A549 (cell line): ENCODE measurements around the gene CACNA1I. TPM values are rescaled to one million over a fixed set of nuclear protein-coding genes. Genes with fewer than 3 reads are reported as not detected.

ENCODE experiments used
- ATAC-seq, 2 experiments: fragments of 200-7000 bp in 1 of 2; fragments of >200 bp in 1 of 2; cut with Nextera tagmentation in 1 of 2; cut with Tn5 transposase in 1 of 2; 3 replicates each; pipeline versions ENCODE4 v1.8.0 to v1.9.1; 2018 to 2020; ENCODE audit warnings: mild to moderate bottlenecking in 1 of 2, moderate library complexity in 1 of 2
- CTCF ChIA-PET: fragments of 300-600 bp; sonication (Branson Sonifier 250); formaldehyde crosslinking; extraction: SDS; loops from one replicate; lab custom pipeline; 2021; ENCODE audit warnings: antibody characterized with exemption, inconsistent platforms; lab: Yijun Ruan, JAX
- POLR2A ChIA-PET: fragments of 350-600 bp; formaldehyde crosslinking; extraction: SDS; loops from one replicate; lab custom pipeline; 2021; ENCODE audit warnings: antibody characterized with exemption, inconsistent platforms; lab: Yijun Ruan, JAX
- DNase-seq, 2 experiments: peaks; one replicate each; pipeline versions ENCODE4 v3.0.0 to v3.0.0-alpha.2; 2011 to 2016; ENCODE audit warnings: low read depth in 1 of 2, low spot score in 1 of 2
- FAIRE-seq: peaks from 2 replicates; lab custom pipeline; 2011; peaks lifted over from hg19 to GRCh38; lab: Jason Lieb, UNC
- H3K27ac ChIP-seq, 2 experiments: fragments of >200 bp; sonication (Bioruptor Twin); formaldehyde crosslinking; 3 replicates each; pipeline ENCODE4 v1.5.1; 2016 to 2017
- H3K4me1 ChIP-seq: fragments of >200 bp; sonication (Bioruptor Twin); formaldehyde crosslinking; 3 replicates; pipeline ENCODE4 v1.6.1; 2016
- H3K4me2 ChIP-seq: fragments of >200 bp; sonication (Bioruptor Twin); formaldehyde crosslinking; 3 replicates; pipeline ENCODE4 v1.6.1; 2016
- H3K4me3 ChIP-seq: fragments of >200 bp; sonication (Bioruptor Twin); formaldehyde crosslinking; 3 replicates; pipeline ENCODE4 v1.5.1; 2016
- H3K9me3 ChIP-seq: fragments of >200 bp; sonication (Bioruptor Twin); formaldehyde crosslinking; 3 replicates; pipeline ENCODE4 v1.6.1; 2016
- BCL3 ChIP-seq: fragments of >200 bp; sonication (Bioruptor Twin); formaldehyde crosslinking; IDR thresholded peaks from 3 replicates; pipeline ENCODE4 v1.6.1; 2016
- CBX8 ChIP-seq: fragments of 200-600 bp; sonication (generic); IDR thresholded peaks from 2 replicates; pipeline ENCODE4 v1.6.1; 2016
- CHD2 ChIP-seq: fragments of 150-350 bp; IDR thresholded peaks from 2 replicates; pipeline ENCODE4 v1.6.1; 2014; ENCODE audit warnings: low read length; ENCODE audit not compliant: partially characterized antibody
- CTCF ChIP-seq: fragments of >200 bp; sonication (Bioruptor Twin); formaldehyde crosslinking; IDR thresholded peaks from 3 replicates; pipeline ENCODE4 v1.5.1; 2016
- ELK1 ChIP-seq: fragments of 150-350 bp; IDR thresholded peaks from 2 replicates; pipeline ENCODE4 v1.6.1; 2014; ENCODE audit warnings: low read depth, mild to moderate bottlenecking, low read length
- FOSL2 ChIP-seq, 2 experiments: fragments of 450-650 bp in 1 of 2; fragments of >200 bp in 1 of 2; sonication (Bioruptor Twin) in 1 of 2; formaldehyde crosslinking; IDR thresholded peaks; 2 replicates each; pipeline versions ENCODE4 v1.5.0 to v1.6.1; 2016 to 2020; ENCODE audit warnings: mild to moderate bottlenecking in 1 of 2, moderate library complexity in 1 of 2
- FOXS1 ChIP-seq: fragments of 250-450 bp; sonication (Bioruptor Pico); IDR thresholded peaks from 2 replicates; pipeline ENCODE4 v1.5.0; 2020; ENCODE audit warnings: mild to moderate bottlenecking, moderate library complexity
- HEYL ChIP-seq: fragments of 250-450 bp; sonication (Bioruptor Pico); IDR thresholded peaks from 2 replicates; pipeline ENCODE4 v1.8.0; 2021; ENCODE audit warnings: mild to moderate bottlenecking, moderate library complexity
- HMGXB4 ChIP-seq: fragments of 250-450 bp; sonication (Bioruptor Pico); IDR thresholded peaks from 2 replicates; pipeline ENCODE4 v1.5.0; 2021; ENCODE audit warnings: mild to moderate bottlenecking, moderate library complexity, borderline replicate concordance
- JUNB ChIP-seq: fragments of >200 bp; sonication (Bioruptor Twin); formaldehyde crosslinking; IDR thresholded peaks from 2 replicates; pipeline ENCODE4 v1.6.1; 2016
- KDM1A ChIP-seq: fragments of 200-600 bp; sonication (generic); IDR thresholded peaks from 2 replicates; pipeline ENCODE4 v1.6.1; 2016; ENCODE audit warnings: low read depth, mild to moderate bottlenecking
- MAX ChIP-seq: IDR thresholded peaks from 2 replicates; pipeline ENCODE4 v1.6.1; 2012
- NR3C1 ChIP-seq: fragments of >200 bp; sonication (Bioruptor Twin); formaldehyde crosslinking; IDR thresholded peaks from 3 replicates; pipeline ENCODE4 v1.6.1; 2017
- POLR2A ChIP-seq: IDR thresholded peaks from 2 replicates; pipeline ENCODE4 v1.6.1; 2012; ENCODE audit warnings: mild to moderate bottlenecking, low read length
- RAD21 ChIP-seq, 2 experiments: fragments of >200 bp in 1 of 2; sonication (Bioruptor Twin) in 1 of 2; formaldehyde crosslinking in 1 of 2; IDR thresholded peaks in 1 of 2; conservative IDR thresholded peaks in 1 of 2; 2 replicates in 1 of 2; 3 replicates in 1 of 2; pipeline ENCODE4 v1.6.1; 2012 to 2018; ENCODE audit warnings: inconsistent platforms in 1 of 2
- RNF2 ChIP-seq: fragments of 200-600 bp; sonication (generic); IDR thresholded peaks from 2 replicates; pipeline ENCODE4 v1.6.1; 2016; ENCODE audit warnings: low read depth, mild to moderate bottlenecking, antibody characterized with exemption, moderate library complexity, borderline replicate concordance
- SMC3 ChIP-seq: fragments of >200 bp; sonication (Bioruptor Twin); formaldehyde crosslinking; IDR thresholded peaks from 3 replicates; pipeline ENCODE4 v1.6.1; 2018; ENCODE audit warnings: inconsistent platforms
- TP53 ChIP-seq: fragments of 250-450 bp; sonication (Bioruptor Pico); IDR thresholded peaks from 2 replicates; pipeline ENCODE4 v1.5.0; 2021; ENCODE audit warnings: mild to moderate bottlenecking, moderate library complexity
- ZFP36 ChIP-seq: fragments of 450-650 bp; IDR thresholded peaks from 2 replicates; pipeline ENCODE4 v1.6.1; 2014; ENCODE audit warnings: borderline replicate concordance; ENCODE audit not compliant: partially characterized antibody
- ZNF302 ChIP-seq: fragments of 250-450 bp; sonication (Bioruptor Pico); IDR thresholded peaks from 2 replicates; pipeline ENCODE4 v1.9.0; 2021; ENCODE audit warnings: inconsistent platforms, mild to moderate bottlenecking, moderate library complexity
- ZSCAN20 ChIP-seq: fragments of 250-450 bp; sonication (Bioruptor Pico); IDR thresholded peaks from 2 replicates; pipeline ENCODE4 v1.8.0; 2022; ENCODE audit warnings: mild to moderate bottlenecking, moderate library complexity
- WGBS: methylation state at CpG from one replicate; pipeline ENCODE4 v1.1.6; 2017; ENCODE audit errors: missing lambda C conversion rate; 5-methylcytosine and 5-hydroxymethylcytosine counted together
- polyA plus RNA-seq, 4 experiments: library from polyadenylated mRNA; depleted of rRNA in 3 of 4; stranded (reverse); fragments of >200 nt; fragmentation: RNase III in 1 of 4; extraction: RNeasy Plus Mini Kit Qiagen cat#74134 plus additional on column Dnase treatment in 1 of 4; gene quantifications; 2 replicates in 3 of 4; 3 replicates in 1 of 4; pipeline ENCODE4 v1.2.3, GENCODE V29; 2011 to 2017
- TF ChIP-seq, protein P1 (sequence below): fragments of 450-650 bp; IDR thresholded peaks from 2 replicates; pipeline ENCODE4 v1.6.1; 2014; ENCODE audit warnings: antibody characterized with exemption

Gene CACNA1I
- polyA plus RNA-seq, 2 of the 4 experiments (the other 2 are of a cell fraction): 0.03 to 0.13 TPM

DNA sequence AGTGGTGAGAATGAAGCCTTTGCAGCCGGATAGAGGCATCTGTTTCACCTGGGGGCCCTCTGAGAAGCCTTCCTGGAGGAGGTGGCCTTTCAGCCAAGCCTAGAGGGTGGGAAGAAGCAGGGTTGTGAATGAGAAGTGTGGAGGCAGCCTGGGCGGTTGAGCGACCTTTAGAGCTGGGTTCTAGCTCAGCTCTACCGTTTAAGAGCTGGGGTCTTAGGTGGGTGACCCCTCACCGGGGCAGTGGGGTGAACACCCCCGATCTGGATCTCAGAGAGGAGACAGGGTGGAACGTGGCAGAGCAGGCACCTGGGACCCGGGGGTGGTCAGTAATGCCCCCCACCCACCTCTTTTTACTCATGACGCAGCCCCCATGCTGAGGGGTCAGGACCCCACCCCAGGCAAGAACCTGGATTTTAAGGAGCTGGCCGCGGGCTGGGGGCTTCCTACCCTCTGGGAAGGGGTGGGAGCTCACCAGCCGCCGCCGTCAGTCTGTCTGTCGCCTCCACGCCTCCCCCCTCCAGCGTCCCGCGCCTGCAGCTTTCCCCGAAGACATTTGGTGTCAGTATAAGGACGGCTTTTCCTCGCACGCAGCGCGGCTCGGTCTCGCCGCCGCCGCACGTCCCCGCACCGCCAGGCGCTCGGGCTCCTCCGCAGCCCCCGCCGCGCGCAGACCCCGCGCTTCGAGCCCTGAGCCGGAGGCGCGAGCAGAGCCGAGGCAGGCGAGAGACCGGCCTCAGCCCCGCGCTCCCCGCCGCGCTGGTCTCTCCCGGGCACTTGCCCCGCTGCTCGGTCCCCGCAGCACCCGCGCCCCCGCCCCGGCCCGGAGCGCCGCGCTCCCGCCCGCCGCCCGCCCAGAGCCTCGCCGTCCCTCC is 13.3 kb upstream of the CACNA1I start:
- Histone ChIP-seq H3K9me3 (no peaks in the 10 kb centered on the region), H3K4me2 (peak overlapping the region; percentile 92), H3K4me3 (peak overlapping the region; percentile 41), H3K4me1 (0 out of 3 replicates have a peak, but pooled peaks cover 5% of the 10 kb centered on the region), H3K27ac (peak overlapping the region; percentile 35 to 84; a peak in 5 of 6 replicates)
- POLR2A ChIA-PET: no interaction called here
- CTCF ChIA-PET: interaction anchor here (0.6 to 37.2 kb wide), 11 partner anchors 10 to 1868 kb away, joined by 3 to 899 read pairs (median 3); no protein-coding TSS in a partner anchor
- DNase-seq (peak; percentile 33 to 38), FAIRE-seq (no peak), ATAC-seq (peak; percentile 55 to 58; a peak in 5 of 6 replicates)
- TF ChIP-seq FOXS1 (no peak), ELK1 (no peak), HEYL (no peak), BCL3 (no peak), RAD21 (conservative IDR thresholded peaks at IDR 0.05 in 1 of 2, IDR thresholded peaks at IDR 0.05 in 1 of 2) (peak; percentile 56 to 58), NR3C1 (no peak), SMC3 (peak; percentile 53), JUNB (no peak), ZFP36 (peak; percentile 15), MAX (peak; percentile 16; the same call in 1 of the 2 replicates), CTCF (peak; percentile 34; the same call in 2 of the 3 replicates)
- TF ChIP-seq, protein P1, sequence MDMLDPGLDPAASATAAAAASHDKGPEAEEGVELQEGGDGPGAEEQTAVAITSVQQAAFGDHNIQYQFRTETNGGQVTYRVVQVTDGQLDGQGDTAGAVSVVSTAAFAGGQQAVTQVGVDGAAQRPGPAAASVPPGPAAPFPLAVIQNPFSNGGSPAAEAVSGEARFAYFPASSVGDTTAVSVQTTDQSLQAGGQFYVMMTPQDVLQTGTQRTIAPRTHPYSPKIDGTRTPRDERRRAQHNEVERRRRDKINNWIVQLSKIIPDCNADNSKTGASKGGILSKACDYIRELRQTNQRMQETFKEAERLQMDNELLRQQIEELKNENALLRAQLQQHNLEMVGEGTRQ: no peak
- WGBS: 71% methylated on average over 4 of the region's 72 CpGs

- H3K27ac ChIP-seq: no peak overlapping the region
- 76% methylated on average over 10 of the region's 34 CpGs for WGBS
- H3K4me2 ChIP-seq: peak overlapping the region; percentile 92
- POLR2A ChIA-PET: no interaction called here
- CTCF ChIA-PET: interaction anchor here (0.8 to 37.2 kb wide), 4 partner anchors 16 to 470 kb away, joined by 3 to 899 read pairs (median 4); no protein-coding TSS in a partner anchor
- no peaks in the 10 kb centered on the region for H3K9me3 ChIP-seq
- no peak for ATAC-seq
- 0 out of 3 replicates have a peak, but pooled peaks cover 5% of the 10 kb centered on the region for H3K4me1 ChIP-seq
- FAIRE-seq: no peak
- no peak overlapping the region; the same call in 2 of the 3 replicates for H3K4me3 ChIP-seq
- DNase-seq: no peak
- no peak for TF ChIP-seq ZNF302
- TF ChIP-seq TP53 (CRISPR knock-in tag): no peak
- TF ChIP-seq ZSCAN20 (CRISPR knock-in tag): no peak
- TF ChIP-seq HMGXB4 (CRISPR knock-in tag): no peak
- no peak for TF ChIP-seq RNF2
- no peak for TF ChIP-seq POLR2A
- no peak for TF ChIP-seq CTCF
- TF ChIP-seq FOSL2 (IDR thresholded peaks at IDR 0.05): no peak
- no peak for TF ChIP-seq FOSL2 (CRISPR knock-in tag; IDR thresholded peaks at IDR 0.05)
- TF ChIP-seq NR3C1: no peak
- TF ChIP-seq SMC3: no peak
- TF ChIP-seq CBX8: no peak
- TF ChIP-seq KDM1A: no peak
- TF ChIP-seq CHD2: no peak
Measured at GRCh38 chr22:39558254-39558727, 12.3 kb upstream of the CACNA1I start.
